H9 (cell line): ENCODE data around the gene SNX33. TPM values are rescaled to one million over a fixed set of nuclear protein-coding genes. Genes with fewer than 3 reads are reported as not detected.
A peak's percentile ranks its signal among the peaks of the same experiment; 100 is the strongest.

Source experiments
- DNase-seq: peaks from one replicate; pipeline ENCODE4 v3.0.0-alpha.2; 2017
- H2AFZ ChIP-seq: one replicate; pipeline ENCODE4 v1.6.1; 2013; ENCODE audit warnings: mild to moderate bottlenecking, low read length, control low read depth, moderate library complexity
- H2AK5ac ChIP-seq: 2 replicates; pipeline ENCODE4 v1.6.1; 2013; ENCODE audit warnings: low read length, control low read depth, mixed read lengths; ENCODE audit not compliant: insufficient read length
- H2BK120ac ChIP-seq: one replicate; pipeline ENCODE4 v1.6.1; 2013; ENCODE audit warnings: low read depth, mild to moderate bottlenecking, low read length, control low read depth, inconsistent platforms; ENCODE audit not compliant: poor library complexity, severe bottlenecking
- H2BK12ac ChIP-seq: 2 replicates; pipeline ENCODE4 v1.6.1; 2013; ENCODE audit warnings: low read length, control low read depth, mixed read lengths, low read depth; ENCODE audit not compliant: insufficient read length
- H2BK15ac ChIP-seq: 2 replicates; pipeline ENCODE4 v1.6.1; 2013; ENCODE audit warnings: low read depth, low read length, control low read depth
- H2BK20ac ChIP-seq: one replicate; pipeline ENCODE4 v1.6.1; 2013; ENCODE audit warnings: low read depth, mild to moderate bottlenecking, low read length, control low read depth, inconsistent platforms; ENCODE audit not compliant: poor library complexity, severe bottlenecking
- H2BK5ac ChIP-seq: 2 replicates; pipeline ENCODE4 v1.6.1; 2013; ENCODE audit warnings: low read length, control low read depth, mixed read lengths; ENCODE audit not compliant: insufficient read length
- H3K14ac ChIP-seq: 2 replicates; pipeline ENCODE4 v1.6.1; 2013; ENCODE audit warnings: low read length, control low read depth; ENCODE audit not compliant: insufficient read depth
- H3K18ac ChIP-seq: 2 replicates; pipeline ENCODE4 v1.6.1; 2013; ENCODE audit warnings: low read depth, mild to moderate bottlenecking, mixed read lengths, low read length, control low read depth; ENCODE audit not compliant: insufficient read length
- H3K23ac ChIP-seq: 2 replicates; pipeline ENCODE4 v1.6.1; 2013; ENCODE audit warnings: low read length, control low read depth, mixed read lengths, low read depth; ENCODE audit not compliant: insufficient read length
- H3K23me2 ChIP-seq: 2 replicates; pipeline ENCODE4 v1.6.1; 2013; ENCODE audit warnings: low read depth, mild to moderate bottlenecking, mixed read lengths, low read length, control low read depth; ENCODE audit not compliant: insufficient read length, poor library complexity, severe bottlenecking
- H3K27ac ChIP-seq: 2 replicates; pipeline ENCODE4 v1.5.1; 2013; ENCODE audit warnings: low read length, control low read depth, mixed read lengths, low read depth; ENCODE audit not compliant: insufficient read length
- H3K27me3 ChIP-seq: 2 replicates; pipeline ENCODE4 v1.6.1; 2013; ENCODE audit warnings: low read length, control low read depth, inconsistent platforms; ENCODE audit not compliant: insufficient read depth
- H3K4ac ChIP-seq: 2 replicates; pipeline ENCODE4 v1.6.1; 2013; ENCODE audit warnings: low read depth, mild to moderate bottlenecking, control low read depth, inconsistent platforms, low read length, moderate library complexity
- H3K4me1 ChIP-seq: 2 replicates; pipeline ENCODE4 v1.6.1; 2013; ENCODE audit warnings: low read length, control low read depth, inconsistent platforms; ENCODE audit not compliant: insufficient read depth
- H3K4me2 ChIP-seq: 2 replicates; pipeline ENCODE4 v1.6.1; 2013; ENCODE audit warnings: low read length, control low read depth, mixed read lengths; ENCODE audit not compliant: insufficient read length, insufficient read depth
- H3K56ac ChIP-seq: 2 replicates; pipeline ENCODE4 v1.6.1; 2013; ENCODE audit warnings: low read depth, mild to moderate bottlenecking, mixed read lengths, low read length, control low read depth; ENCODE audit not compliant: insufficient read length
- H3K79me1 ChIP-seq: 2 replicates; pipeline ENCODE4 v1.6.1; 2013; ENCODE audit warnings: low read depth, mild to moderate bottlenecking, moderate library complexity, low read length, control low read depth, inconsistent platforms; ENCODE audit not compliant: insufficient read depth, poor library complexity, severe bottlenecking
- H3K79me2 ChIP-seq: 2 replicates; pipeline ENCODE4 v1.6.1; 2013; ENCODE audit warnings: low read length, control low read depth, inconsistent platforms; ENCODE audit not compliant: insufficient read depth
- H3K9ac ChIP-seq: 2 replicates; pipeline ENCODE4 v1.6.1; 2013; ENCODE audit warnings: low read length, control low read depth, mixed read lengths; ENCODE audit not compliant: insufficient read length; ENCODE audit errors: extremely low read depth
- H3K9me3 ChIP-seq: one replicate; pipeline ENCODE4 v1.6.1; 2013; ENCODE audit warnings: low read depth, low read length, inconsistent platforms; ENCODE audit not compliant: control insufficient read depth
- H3T11ph ChIP-seq: one replicate; pipeline ENCODE4 v1.6.1; 2013; ENCODE audit warnings: mild to moderate bottlenecking, low read length, control low read depth, inconsistent platforms
- H4K20me1 ChIP-seq: one replicate; pipeline ENCODE4 v1.6.1; 2013; ENCODE audit not compliant: control insufficient read depth, insufficient read length, insufficient read depth
- H4K5ac ChIP-seq: 2 replicates; pipeline ENCODE4 v1.6.1; 2013; ENCODE audit warnings: low read depth, mild to moderate bottlenecking, mixed read lengths, low read length, control low read depth; ENCODE audit not compliant: insufficient read length
- H4K8ac ChIP-seq: replicated peaks from 2 replicates; pipeline ENCODE4 v1.6.1; 2013; ENCODE audit warnings: low read length, control low read depth, mixed read lengths, low read depth; ENCODE audit not compliant: insufficient read length
- H4K91ac ChIP-seq: 2 replicates; pipeline ENCODE4 v1.6.1; 2013; ENCODE audit warnings: low read depth, mild to moderate bottlenecking, moderate library complexity, mixed read lengths, low read length, control low read depth; ENCODE audit not compliant: insufficient read length
- H3K27ac Mint-ChIP-seq, 3 experiments: 2 replicates in 2 of 3; 3 replicates in 1 of 3; pipeline ENCODE4 v1.8.0; 2020 to 2021; ENCODE audit warnings: mixed read lengths in 3 of 3, mild to moderate bottlenecking in 1 of 3, moderate library complexity in 1 of 3
- H3K27me3 Mint-ChIP-seq: 2 replicates; pipeline ENCODE4 v1.8.0; 2021; ENCODE audit warnings: low read depth, mild to moderate bottlenecking, moderate library complexity, mixed read lengths
- H3K36me3 Mint-ChIP-seq, 3 experiments: 2 replicates in 2 of 3; 3 replicates in 1 of 3; pipeline ENCODE4 v1.8.0; 2020 to 2021; ENCODE audit warnings: low read depth in 3 of 3, mixed read lengths in 3 of 3; ENCODE audit not compliant: insufficient read depth in 1 of 3
- H3K4me1 Mint-ChIP-seq, 2 experiments: 2 replicates each; pipeline ENCODE4 v1.8.0; 2020; ENCODE audit warnings: mixed read lengths in 2 of 2
- H3K4me3 Mint-ChIP-seq, 2 experiments: 2 replicates in 1 of 2; 3 replicates in 1 of 2; pipeline ENCODE4 v1.8.0; 2020 to 2021; ENCODE audit warnings: mild to moderate bottlenecking in 2 of 2, mixed read lengths in 2 of 2, moderate library complexity in 1 of 2
- H3K9me3 Mint-ChIP-seq, 2 experiments: 2 replicates in 1 of 2; 3 replicates in 1 of 2; pipeline ENCODE4 v1.8.0; 2020; ENCODE audit warnings: mild to moderate bottlenecking in 2 of 2, mixed read lengths in 2 of 2, moderate library complexity in 1 of 2
- CTCF ChIP-seq: fragments of 200-600 bp; sonication (generic); conservative IDR thresholded peaks from 3 replicates; pipeline ENCODE4 v1.8.0; 2021; ENCODE audit warnings: antibody characterized with exemption, mild to moderate bottlenecking
- WGBS: extraction: QIAGEN DNeasy Blood & Tissue Kit; methylation state at CpG from one replicate; pipeline ENCODE4 v1.1.7; 2013; ENCODE audit warnings: missing lambda C conversion rate, low lambda C conversion rate, mixed read lengths; ENCODE audit not compliant: insufficient read length; ENCODE audit errors: extremely low coverage; 5-methylcytosine and 5-hydroxymethylcytosine counted together
- total RNA-seq: library from RNA; stranded (reverse); gene quantifications from 2 replicates; pipeline ENCODE4 v1.2.1, GENCODE V29; 2021

SNX33 gene
- total RNA-seq, 1 experiment from 2014 or later: 17.7 TPM

GRCh38 chr15:75637245-75638009, 10.3 kb upstream of the SNX33 start:
- Histone ChIP-seq H3K79me2 (peaks cover 20% of the 10 kb centered on the region; the same call in 1 of the 2 replicates), H2AK5ac (no peak overlapping the region), H2BK20ac (no peak overlapping the region), H3K18ac (no peak overlapping the region), H4K5ac (no peak overlapping the region), H3K27ac (no peak overlapping the region), H3K23ac (no peak overlapping the region), H3K14ac (no peak overlapping the region), H3K4me2 (peak overlapping the region; percentile 98), H2AFZ (no peak overlapping the region), H2BK120ac (no peak overlapping the region), H3K79me1 (peaks cover 9% of the 10 kb centered on the region), H3T11ph (no peak overlapping the region), H3K9ac (no peak overlapping the region), H4K91ac (no peak overlapping the region), H3K4ac (no peak overlapping the region), H3K23me2 (peaks cover 15% of the 10 kb centered on the region), H3K9me3 (no peaks in the 10 kb centered on the region), H2BK12ac (no peak overlapping the region), H4K8ac (no peak overlapping the region), H3K56ac (no peak overlapping the region), H4K20me1 (no peaks in the 10 kb centered on the region), H2BK5ac (no peak overlapping the region), H2BK15ac (no peak overlapping the region), H3K4me1 (no peaks in the 10 kb centered on the region), H3K27me3 (no peaks in the 10 kb centered on the region)
- TF ChIP-seq CTCF: no peak
- peak overlapping the region; percentile 92 to 93 for H3K4me3 Mint-ChIP-seq
- no CpG with 5 or more reads among the region's 4 CpGs for WGBS
- H3K4me1 Mint-ChIP-seq: peaks cover 29 to 35% of the 10 kb centered on the region in 2 experiments
- DNase-seq: no peak
- H3K27me3 Mint-ChIP-seq: no peaks in the 10 kb centered on the region
- H3K9me3 Mint-ChIP-seq: no peaks in the 10 kb centered on the region
- H3K36me3 Mint-ChIP-seq: peaks cover 0 to 10% (median 3%) of the 10 kb centered on the region in 3 experiments; a peak in 3 of 7 replicates
- peak overlapping the region in 2 of 3 experiments; percentile 25 to 53; a peak in 3 of 7 replicates for H3K27ac Mint-ChIP-seq
